ENCODE results near the gene SLC3A2.

- TF ChIP-seq CTCF (conservative IDR thresholded peaks at IDR 0.05; ENCODE audit: low read length) = no peak
- no peak for TF ChIP-seq EZH2phosphoT487 (IDR thresholded peaks at IDR 0.05; ENCODE audit: borderline replicate concordance, low read depth, low read length)
These were observed 16.6 kb downstream of the SLC3A2 start for GRCh38 chr11:62897311-62897710.
